Keratinocyte (primary cell): ENCODE measurements around the gene UBA7.

Source experiments
- EZH2 ChIP-seq: IDR thresholded peaks from one replicate; pipeline ENCODE4 v1.6.1; 2012; ENCODE audit warnings: inconsistent platforms, mild to moderate bottlenecking, low read length, moderate library complexity
- TF ChIP-seq, protein P1 (sequence below), 3 experiments: IDR thresholded peaks in 1 of 3; conservative IDR thresholded peaks in 1 of 3; optimal IDR thresholded peaks in 1 of 3; 2 replicates in 2 of 3; 3 replicates in 1 of 3; pipeline versions ENCODE3 to v1.5.1; 2011; ENCODE audit warnings: low read length in 3 of 3, mild to moderate bottlenecking in 3 of 3, moderate library complexity in 2 of 3, control low read depth in 1 of 3, inconsistent platforms in 1 of 3; ENCODE audit not compliant: insufficient read depth in 2 of 3; ENCODE audit errors: extremely low read depth in 1 of 3

DNA sequence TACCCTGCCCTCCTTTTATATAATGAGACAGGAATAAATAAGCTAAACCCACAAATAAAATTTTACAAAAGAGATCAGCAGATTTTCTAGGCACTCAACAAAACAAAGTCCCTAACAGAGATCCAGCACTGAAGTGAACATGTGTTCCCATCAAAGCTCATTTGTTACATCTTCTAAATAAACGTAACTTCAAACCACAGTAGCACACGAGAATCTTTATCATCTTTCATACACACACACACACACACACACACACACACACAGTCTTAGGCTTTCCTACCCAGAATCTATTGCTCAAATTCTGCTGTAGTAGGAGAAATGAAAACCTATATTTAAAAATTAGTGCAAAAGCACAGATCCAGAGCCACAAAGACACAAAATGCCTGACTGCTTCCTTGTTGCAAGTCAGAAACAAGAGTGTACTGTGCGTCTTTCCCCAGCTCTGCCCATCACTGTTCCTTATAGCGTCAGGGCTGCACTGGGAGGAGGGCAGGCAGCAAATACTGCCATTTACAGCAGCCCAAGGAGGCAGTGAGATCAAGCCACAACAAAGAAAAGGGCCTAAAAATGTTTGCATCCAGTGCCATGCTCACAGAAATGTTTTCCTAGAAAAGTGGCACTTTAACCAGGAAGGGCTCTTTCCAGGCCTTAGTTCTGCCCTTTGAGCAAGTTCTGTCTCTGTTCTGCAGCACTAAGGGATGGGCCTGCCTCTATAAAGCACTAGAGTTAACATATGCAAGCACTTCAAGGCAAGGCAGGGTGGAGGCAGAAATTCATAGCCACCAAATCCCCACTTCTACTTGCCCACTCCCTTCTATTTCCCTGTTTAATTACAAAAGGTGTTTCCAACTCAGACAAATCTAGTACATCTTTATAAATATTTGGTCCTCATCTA lies 33.4 kb downstream of the UBA7 start:
- TF ChIP-seq, protein P1, sequence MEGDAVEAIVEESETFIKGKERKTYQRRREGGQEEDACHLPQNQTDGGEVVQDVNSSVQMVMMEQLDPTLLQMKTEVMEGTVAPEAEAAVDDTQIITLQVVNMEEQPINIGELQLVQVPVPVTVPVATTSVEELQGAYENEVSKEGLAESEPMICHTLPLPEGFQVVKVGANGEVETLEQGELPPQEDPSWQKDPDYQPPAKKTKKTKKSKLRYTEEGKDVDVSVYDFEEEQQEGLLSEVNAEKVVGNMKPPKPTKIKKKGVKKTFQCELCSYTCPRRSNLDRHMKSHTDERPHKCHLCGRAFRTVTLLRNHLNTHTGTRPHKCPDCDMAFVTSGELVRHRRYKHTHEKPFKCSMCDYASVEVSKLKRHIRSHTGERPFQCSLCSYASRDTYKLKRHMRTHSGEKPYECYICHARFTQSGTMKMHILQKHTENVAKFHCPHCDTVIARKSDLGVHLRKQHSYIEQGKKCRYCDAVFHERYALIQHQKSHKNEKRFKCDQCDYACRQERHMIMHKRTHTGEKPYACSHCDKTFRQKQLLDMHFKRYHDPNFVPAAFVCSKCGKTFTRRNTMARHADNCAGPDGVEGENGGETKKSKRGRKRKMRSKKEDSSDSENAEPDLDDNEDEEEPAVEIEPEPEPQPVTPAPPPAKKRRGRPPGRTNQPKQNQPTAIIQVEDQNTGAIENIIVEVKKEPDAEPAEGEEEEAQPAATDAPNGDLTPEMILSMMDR (optimal IDR thresholded peaks at IDR 0.05 in 1 of 3, IDR thresholded peaks at IDR 0.05 in 1 of 3, conservative IDR thresholded peaks at IDR 0.05 in 1 of 3; ENCODE audit: extremely low read depth in 1 of 3, insufficient read depth in 2 of 3, low read length in 3 of 3), result no peak
- TF ChIP-seq EZH2, result no peak
